Nucleus accumbens (tissue), 56 donors: ENCODE data around the gene DTX3.
"Not testable (repeated sequence)": the region's sequence is repeated elsewhere in the genome, so short reads cannot be mapped to it uniquely, and the experiment has no call there.

Experiments used
- DNase-seq, 56 donors: peaks; one replicate each; lab custom pipeline; 2025; lab: John Stamatoyannopoulos, UW

Gene DTX3

DNA sequence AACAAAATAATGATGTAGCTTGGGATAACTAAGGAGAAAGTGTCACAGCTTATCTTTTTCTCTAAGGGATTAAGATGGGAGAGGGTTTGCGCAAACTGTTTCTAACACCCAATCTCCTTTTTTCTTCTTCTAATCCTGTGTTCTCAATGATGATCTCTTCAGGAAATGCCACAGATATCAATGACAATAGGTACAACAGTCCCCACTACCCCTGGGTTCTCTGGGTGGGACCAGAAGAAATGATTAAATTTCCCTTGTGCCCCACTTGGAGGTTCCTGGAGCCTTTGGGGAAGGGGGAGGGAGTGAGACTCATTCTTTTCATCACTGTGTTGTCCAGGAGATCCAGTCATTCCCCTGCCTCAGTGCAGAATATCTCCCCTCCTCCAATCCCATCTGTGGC lies 22.2 kb upstream of the DTX3 start:
- DNase-seq = no peak

DNA sequence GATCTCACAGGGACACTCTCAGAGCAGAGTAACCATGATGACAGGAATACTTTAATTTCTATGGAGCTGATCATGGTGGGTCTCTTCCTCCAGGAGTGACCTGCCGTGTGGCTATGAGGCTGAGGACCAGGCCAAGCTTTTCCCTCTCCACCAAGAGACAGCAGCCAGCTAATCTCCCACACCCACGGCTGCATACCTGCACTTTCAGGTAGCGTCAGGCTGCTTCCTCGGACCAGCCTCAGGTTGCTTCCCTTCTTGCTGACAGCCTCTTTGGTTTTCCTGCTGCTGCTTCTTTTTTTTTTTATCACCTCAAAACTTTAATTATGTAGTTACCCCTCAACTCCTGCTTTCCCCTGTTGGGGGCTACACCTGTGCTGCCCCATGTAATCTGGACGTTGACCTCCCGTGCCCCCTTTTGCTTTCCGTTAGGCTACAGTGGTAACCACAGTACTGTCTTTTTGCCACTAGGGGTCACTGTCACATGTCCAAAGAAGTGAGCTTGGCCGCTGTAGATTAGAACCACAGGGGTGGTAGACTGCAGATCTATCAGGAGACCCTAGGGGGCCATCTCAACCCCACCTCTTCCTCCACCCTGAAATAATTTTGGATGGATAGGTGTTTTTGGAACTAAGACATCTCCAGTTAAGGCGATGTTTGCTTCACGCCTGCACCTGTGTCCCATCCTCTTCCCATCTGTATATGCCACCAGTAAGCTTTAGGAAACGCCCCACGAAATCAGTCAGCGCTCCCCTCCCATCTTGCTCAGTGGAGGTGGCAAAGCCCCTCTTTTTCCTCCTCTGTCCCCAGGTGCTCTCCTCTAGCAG lies 21.4 kb upstream of the DTX3 start:
- peak in 49 of 56 donors; percentile 3 to 83 (median 34) for DNase-seq

DNA sequence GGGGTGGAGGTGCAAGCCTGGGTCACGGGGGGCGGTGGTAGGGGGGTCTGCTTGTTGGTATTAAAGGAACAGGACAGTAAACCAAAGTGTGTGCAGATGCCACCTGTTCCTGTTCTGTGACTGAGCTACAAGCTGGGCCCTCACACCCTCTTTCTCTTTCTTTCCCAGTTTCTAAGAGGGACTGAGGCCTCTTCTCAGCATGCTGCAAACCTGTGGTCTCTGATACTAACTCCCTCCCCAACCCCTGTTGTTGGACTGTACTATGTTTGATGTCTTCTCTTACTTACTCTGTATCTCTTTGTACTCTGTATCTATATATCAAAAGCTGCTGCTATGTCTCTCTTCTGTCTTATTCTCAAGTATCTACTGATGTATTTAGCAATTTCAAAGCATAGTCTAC lies 20.6 kb upstream of the DTX3 start:
- no peak for DNase-seq

- DNase-seq = no peak
Observed at GRCh38 chr12:57584690-57585089, 19.9 kb upstream of the DTX3 start.

GRCh38 chr12:57585156-57585555 lies 19.5 kb upstream of the DTX3 start:
- no peak for DNase-seq

DNA sequence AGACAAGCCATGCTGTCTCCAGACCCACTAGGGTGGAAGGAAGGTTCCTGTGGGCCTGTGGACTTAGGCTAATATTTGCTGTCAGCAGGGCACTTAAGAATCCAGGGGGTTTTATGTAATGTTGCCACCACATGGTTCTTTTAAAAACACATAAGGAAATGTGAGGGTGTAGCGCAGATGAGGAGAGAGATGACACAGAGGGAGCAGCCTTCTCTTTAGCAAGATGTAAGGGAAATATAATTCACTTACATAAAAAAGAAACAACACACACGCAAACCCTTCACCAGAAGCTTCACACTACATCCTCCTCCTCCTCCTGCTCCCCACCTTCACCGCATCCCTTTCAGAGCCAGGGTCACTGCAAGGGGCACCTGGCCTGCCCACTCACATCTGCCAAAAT lies 18.5 kb upstream of the DTX3 start:
- DNase-seq = peak in 1 of 56 donors; percentile 1

GRCh38 chr12:57586832-57587429 lies 17.7 kb upstream of the DTX3 start:
- no peak for DNase-seq

GRCh38 chr12:57588951-57589610 lies 15.5 kb upstream of the DTX3 start:
- not testable (repeated sequence) for DNase-seq

GRCh38 chr12:57590479-57590863 lies 14.2 kb upstream of the DTX3 start:
- no peak for DNase-seq

- peak in 51 of 56 donors; percentile 26 to 86 (median 64) for DNase-seq
Observed at GRCh38 chr12:57590864-57591781, 13.5 kb upstream of the DTX3 start, which contains the start of gene PIP4K2C. PIP4K2C (plus strand) TSS chr12:57591192; CDS start chr12:57591290, 98 bp downstream.

DNA sequence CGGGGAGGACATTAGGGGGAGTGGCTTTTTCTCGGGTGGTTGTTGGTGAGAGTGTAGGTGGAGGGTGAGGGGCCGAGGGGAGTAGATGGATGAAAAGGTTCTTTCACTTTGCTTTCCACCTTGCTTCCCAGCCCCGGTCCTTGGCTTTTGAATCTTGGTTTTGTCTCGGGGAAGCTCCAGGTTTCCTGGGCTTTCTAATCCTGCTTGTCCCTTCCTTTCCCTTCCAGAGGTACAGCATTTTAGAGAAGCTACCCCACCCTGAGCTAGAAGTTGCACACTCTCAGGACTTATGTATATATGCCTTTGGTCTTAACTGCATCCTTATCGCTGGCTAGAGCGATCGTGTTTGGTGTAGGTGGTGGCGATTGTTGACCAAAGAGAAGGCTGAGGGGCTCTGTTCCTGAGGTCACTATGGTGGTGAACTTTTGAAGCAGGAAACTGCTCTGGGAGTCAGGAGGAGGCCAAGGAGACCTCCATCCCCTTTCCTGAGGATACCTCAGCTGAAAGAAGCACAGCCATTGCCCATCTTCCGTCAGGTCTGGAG lies 12.8 kb upstream of the DTX3 start:
- DNase-seq = no peak

DNA sequence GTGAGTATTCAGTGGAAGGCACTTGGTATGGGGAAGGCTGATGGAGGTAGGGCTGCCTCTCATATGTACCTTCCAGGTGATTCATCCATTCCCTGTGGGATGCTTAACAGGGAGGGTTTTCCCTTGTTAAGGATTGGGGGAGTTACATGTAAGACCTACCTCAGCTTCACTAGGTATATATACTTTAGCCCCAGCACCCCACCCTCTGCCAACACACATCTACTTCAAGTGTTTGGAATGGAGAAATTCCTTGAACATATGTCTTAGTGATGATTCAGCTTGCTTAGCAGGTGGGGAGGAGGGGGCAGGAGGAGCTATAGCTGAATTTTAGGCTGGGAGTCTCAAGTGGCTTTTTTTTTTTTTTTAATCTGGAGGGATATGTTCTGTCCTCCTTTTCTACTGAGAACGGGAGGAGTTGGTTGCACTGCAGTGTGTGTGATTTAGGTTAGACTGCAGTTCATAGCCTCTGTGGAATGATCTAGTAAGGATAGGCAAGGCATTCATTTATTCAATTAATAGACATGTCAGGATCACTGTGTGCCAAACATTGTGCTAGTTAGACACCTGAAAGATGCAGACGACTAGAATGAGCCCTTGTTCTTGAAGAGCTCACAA lies 12.0 kb upstream of the DTX3 start:
- DNase-seq = peak in 6 of 56 donors; percentile 4 to 48 (median 22)

- peak in 5 of 56 donors; percentile 4 to 16 (median 14) for DNase-seq
Observed at GRCh38 chr12:57593187-57593586, 11.4 kb upstream of the DTX3 start.

DNA sequence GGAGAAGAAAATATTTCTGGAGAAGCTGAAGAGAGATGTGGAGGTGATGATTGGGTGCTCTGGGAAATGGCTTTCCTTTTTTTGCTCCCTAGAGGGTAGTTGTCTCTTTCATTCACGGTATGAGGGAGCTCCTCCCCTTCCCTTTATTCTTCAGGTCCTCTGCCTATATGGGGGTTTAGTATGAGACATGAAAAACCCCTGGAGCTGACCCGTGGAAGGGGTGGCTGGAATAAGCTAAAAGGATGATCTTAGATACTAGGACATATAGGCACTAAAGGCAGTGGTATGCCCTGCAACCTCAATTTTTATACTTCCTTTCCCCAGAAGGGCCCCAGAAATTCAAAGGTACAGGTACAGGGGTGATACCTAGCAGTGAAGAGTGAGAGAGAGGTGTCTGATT lies 4.2 kb upstream of the DTX3 start:
- DNase-seq = no peak

DNA sequence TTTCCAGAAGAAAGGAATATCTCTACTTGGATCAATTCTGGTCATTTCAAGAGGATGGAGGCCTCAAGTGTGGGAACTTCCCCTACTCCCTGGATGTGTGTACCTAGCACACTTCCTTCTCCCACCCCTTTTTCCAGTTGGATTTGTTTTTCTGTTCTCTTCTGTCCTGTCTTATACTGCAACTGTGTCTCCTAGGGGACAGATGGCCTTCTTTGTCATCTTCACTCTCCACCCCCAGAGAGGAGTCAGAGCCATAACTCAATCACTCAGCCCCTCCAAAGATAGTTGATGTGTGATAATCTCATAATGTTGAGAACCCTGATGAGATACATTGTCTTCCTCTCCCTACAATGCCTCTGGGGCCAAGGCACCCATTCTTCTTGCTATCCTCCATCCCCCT lies 2.1 kb upstream of the DTX3 start:
- no peak for DNase-seq

DNA sequence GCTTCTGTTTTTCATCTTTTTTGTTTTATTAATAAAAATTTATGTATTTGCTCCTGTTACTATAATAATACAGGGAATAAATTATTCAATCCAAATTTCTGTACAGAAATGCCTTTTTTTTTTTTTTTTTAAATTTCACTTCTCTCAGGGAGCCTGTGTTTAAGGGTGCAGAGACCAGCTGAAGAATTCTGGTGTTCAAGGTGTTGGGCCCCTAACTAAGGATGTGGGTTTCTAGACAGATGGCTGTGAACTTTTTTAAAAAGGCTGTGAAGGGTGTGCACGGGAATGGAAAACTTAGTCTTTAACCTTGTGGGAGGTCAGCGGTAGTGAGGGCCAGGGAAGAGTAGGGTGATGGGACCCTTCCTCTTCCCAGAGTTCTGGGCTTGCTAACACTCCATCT lies 1.3 kb upstream of the DTX3 start:
- no peak for DNase-seq

- peak in 35 of 56 donors; percentile 11 to 72 (median 39) for DNase-seq
Observed at GRCh38 chr12:57603815-57604453, 690 bp upstream of the DTX3 start.

GRCh38 chr12:57604992-57605810 lies 577 bp downstream of the DTX3 start:
- peak in 24 of 56 donors; percentile 14 to 70 (median 36) for DNase-seq
